WTC11 (cell line): ENCODE results near the gene CNPY3.

Source experiments
- ARID4B ChIP-seq: sonication (generic); formaldehyde crosslinking; IDR thresholded peaks from 2 replicates; pipeline ENCODE4 v1.8.0; 2023; ENCODE audit warnings: missing genetic modification reagents, mild to moderate bottlenecking, borderline replicate concordance
- E2F4 ChIP-seq: sonication (generic); formaldehyde crosslinking; IDR thresholded peaks from 2 replicates; pipeline ENCODE4 v1.8.1; 2022; ENCODE audit warnings: low read depth, mild to moderate bottlenecking, moderate library complexity, missing genetic modification reagents, borderline replicate concordance
- ETV6 ChIP-seq: sonication (generic); formaldehyde crosslinking; IDR thresholded peaks from 2 replicates; pipeline ENCODE4 v1.8.1; 2022; ENCODE audit warnings: mild to moderate bottlenecking, missing genetic modification reagents
- JUN ChIP-seq: sonication (generic); formaldehyde crosslinking; IDR thresholded peaks from 2 replicates; pipeline ENCODE4 v1.8.0; 2023; ENCODE audit warnings: mild to moderate bottlenecking, missing genetic modification reagents
- NR1H2 ChIP-seq: sonication (generic); formaldehyde crosslinking; IDR thresholded peaks from 2 replicates; pipeline ENCODE4 v1.9.0; 2021; ENCODE audit warnings: mild to moderate bottlenecking, moderate library complexity, missing genetic modification reagents
- NR2C2 ChIP-seq: sonication (generic); formaldehyde crosslinking; IDR thresholded peaks from 2 replicates; pipeline ENCODE4 v1.8.0; 2022; ENCODE audit warnings: mild to moderate bottlenecking, missing genetic modification reagents
- SOX15 ChIP-seq: fragments of 250-450 bp; sonication (Bioruptor Pico); IDR thresholded peaks from 2 replicates; pipeline ENCODE4 v1.9.0; 2021; ENCODE audit warnings: mild to moderate bottlenecking
- ZBTB21 ChIP-seq: sonication (generic); formaldehyde crosslinking; IDR thresholded peaks from 2 replicates; pipeline ENCODE4 v1.8.1; 2023; ENCODE audit warnings: mild to moderate bottlenecking, missing genetic modification reagents, borderline replicate concordance
- ZNF232 ChIP-seq: sonication (generic); formaldehyde crosslinking; IDR thresholded peaks from 2 replicates; pipeline ENCODE4 v1.8.0; 2022; ENCODE audit warnings: mild to moderate bottlenecking, missing genetic modification reagents
- ZNF263 ChIP-seq: sonication (generic); formaldehyde crosslinking; IDR thresholded peaks from 2 replicates; pipeline ENCODE4 v1.8.1; 2022; ENCODE audit warnings: low read depth, mild to moderate bottlenecking, moderate library complexity, missing genetic modification reagents
- TF ChIP-seq, protein P1 (sequence below): fragments of 200-600 bp; IDR thresholded peaks from 2 replicates; pipeline ENCODE4 v1.8.0; 2022; ENCODE audit warnings: antibody characterized with exemption
- TF ChIP-seq, protein P2 (sequence below): sonication (generic); formaldehyde crosslinking; IDR thresholded peaks from 2 replicates; pipeline ENCODE4 v1.8.0; 2022; ENCODE audit warnings: missing genetic modification reagents

GRCh38 chr6:42969934-42970333, 40.7 kb downstream of the CNPY3 start:
- no peak for TF ChIP-seq ZBTB21 (CRISPR knock-in tag)
- TF ChIP-seq, protein P1, sequence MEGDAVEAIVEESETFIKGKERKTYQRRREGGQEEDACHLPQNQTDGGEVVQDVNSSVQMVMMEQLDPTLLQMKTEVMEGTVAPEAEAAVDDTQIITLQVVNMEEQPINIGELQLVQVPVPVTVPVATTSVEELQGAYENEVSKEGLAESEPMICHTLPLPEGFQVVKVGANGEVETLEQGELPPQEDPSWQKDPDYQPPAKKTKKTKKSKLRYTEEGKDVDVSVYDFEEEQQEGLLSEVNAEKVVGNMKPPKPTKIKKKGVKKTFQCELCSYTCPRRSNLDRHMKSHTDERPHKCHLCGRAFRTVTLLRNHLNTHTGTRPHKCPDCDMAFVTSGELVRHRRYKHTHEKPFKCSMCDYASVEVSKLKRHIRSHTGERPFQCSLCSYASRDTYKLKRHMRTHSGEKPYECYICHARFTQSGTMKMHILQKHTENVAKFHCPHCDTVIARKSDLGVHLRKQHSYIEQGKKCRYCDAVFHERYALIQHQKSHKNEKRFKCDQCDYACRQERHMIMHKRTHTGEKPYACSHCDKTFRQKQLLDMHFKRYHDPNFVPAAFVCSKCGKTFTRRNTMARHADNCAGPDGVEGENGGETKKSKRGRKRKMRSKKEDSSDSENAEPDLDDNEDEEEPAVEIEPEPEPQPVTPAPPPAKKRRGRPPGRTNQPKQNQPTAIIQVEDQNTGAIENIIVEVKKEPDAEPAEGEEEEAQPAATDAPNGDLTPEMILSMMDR = no peak
- no peak for TF ChIP-seq ETV6 (CRISPR knock-in tag)
- TF ChIP-seq JUN = no peak
- TF ChIP-seq, protein P2, sequence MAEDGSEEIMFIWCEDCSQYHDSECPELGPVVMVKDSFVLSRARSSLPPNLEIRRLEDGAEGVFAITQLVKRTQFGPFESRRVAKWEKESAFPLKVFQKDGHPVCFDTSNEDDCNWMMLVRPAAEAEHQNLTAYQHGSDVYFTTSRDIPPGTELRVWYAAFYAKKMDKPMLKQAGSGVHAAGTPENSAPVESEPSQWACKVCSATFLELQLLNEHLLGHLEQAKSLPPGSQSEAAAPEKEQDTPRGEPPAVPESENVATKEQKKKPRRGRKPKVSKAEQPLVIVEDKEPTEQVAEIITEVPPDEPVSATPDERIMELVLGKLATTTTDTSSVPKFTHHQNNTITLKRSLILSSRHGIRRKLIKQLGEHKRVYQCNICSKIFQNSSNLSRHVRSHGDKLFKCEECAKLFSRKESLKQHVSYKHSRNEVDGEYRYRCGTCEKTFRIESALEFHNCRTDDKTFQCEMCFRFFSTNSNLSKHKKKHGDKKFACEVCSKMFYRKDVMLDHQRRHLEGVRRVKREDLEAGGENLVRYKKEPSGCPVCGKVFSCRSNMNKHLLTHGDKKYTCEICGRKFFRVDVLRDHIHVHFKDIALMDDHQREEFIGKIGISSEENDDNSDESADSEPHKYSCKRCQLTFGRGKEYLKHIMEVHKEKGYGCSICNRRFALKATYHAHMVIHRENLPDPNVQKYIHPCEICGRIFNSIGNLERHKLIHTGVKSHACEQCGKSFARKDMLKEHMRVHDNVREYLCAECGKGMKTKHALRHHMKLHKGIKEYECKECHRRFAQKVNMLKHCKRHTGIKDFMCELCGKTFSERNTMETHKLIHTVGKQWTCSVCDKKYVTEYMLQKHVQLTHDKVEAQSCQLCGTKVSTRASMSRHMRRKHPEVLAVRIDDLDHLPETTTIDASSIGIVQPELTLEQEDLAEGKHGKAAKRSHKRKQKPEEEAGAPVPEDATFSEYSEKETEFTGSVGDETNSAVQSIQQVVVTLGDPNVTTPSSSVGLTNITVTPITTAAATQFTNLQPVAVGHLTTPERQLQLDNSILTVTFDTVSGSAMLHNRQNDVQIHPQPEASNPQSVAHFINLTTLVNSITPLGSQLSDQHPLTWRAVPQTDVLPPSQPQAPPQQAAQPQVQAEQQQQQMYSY (CRISPR knock-in tag) = no peak
- no peak for TF ChIP-seq NR2C2 (CRISPR knock-in tag)
- no peak for TF ChIP-seq SOX15
- no peak for TF ChIP-seq ARID4B (CRISPR knock-in tag)
- TF ChIP-seq NR1H2 (CRISPR knock-in tag) = no peak
- TF ChIP-seq ZNF232 (CRISPR knock-in tag) = no peak
- TF ChIP-seq E2F4 (CRISPR knock-in tag) = no peak
- TF ChIP-seq ZNF263 (CRISPR knock-in tag) = no peak
